ENCODE measurements around the gene ZNF700.

GRCh38 chr19:11921852-11922495 lies 2.9 kb upstream of the ZNF700 start:
- TF ChIP-seq EZH2phosphoT487 (conservative IDR thresholded peaks at IDR 0.05; ENCODE audit: low read length) (no peak), CTCF (IDR thresholded peaks at IDR 0.05; ENCODE audit: insufficient read depth, low read length, poor library complexity, severe bottlenecking) (no peak)
